ENCODE results near the gene MFAP2. TPM values are rescaled to one million over a fixed set of nuclear protein-coding genes. Genes with fewer than 3 reads are reported as not detected.
"Not testable (repeated sequence)": the region's sequence is repeated elsewhere in the genome, so short reads cannot be mapped to it uniquely, and the experiment has no call there.

MFAP2 gene
- total RNA-seq, 1 experiment from 2014 or later = 22.7 TPM

- Mint-ChIP-seq H3K9me3 (ENCODE audit: unreplicated experiment) (no peaks in the 10 kb centered on the region), H3K4me1 (ENCODE audit: low read depth, unreplicated experiment) (no peaks in the 10 kb centered on the region), H3K4me3 (ENCODE audit: unreplicated experiment) (no peak overlapping the region), H3K27ac (ENCODE audit: unreplicated experiment) (no peak overlapping the region), H3K27me3 (ENCODE audit: insufficient read depth, unreplicated experiment) (no peaks in the 10 kb centered on the region), H3K36me3 (ENCODE audit: insufficient read depth, unreplicated experiment) (no peaks in the 10 kb centered on the region)
- ChIA-PET CTCF (interaction anchor here (0.5 kb wide), 1 partner anchor 48 kb away, joined by 3 read pairs; no protein-coding TSS in a partner anchor), POLR2A (no interaction called here)
- TF ChIP-seq CTCF (IDR thresholded peaks at IDR 0.05; ENCODE audit: insufficient read depth in 1 of 2, low read depth in 1 of 2, low read length in 1 of 2, severe bottlenecking in 1 of 2, unreplicated experiment in 1 of 2) = no peak
- no peaks in the 10 kb centered on the region for H3K27me3 ChIP-seq (replicated peaks; ENCODE audit: control insufficient read depth, insufficient read depth, low read length)
- no TSS peak for BruUV-seq (replicated peaks)
- DNase-seq = no peak
- H3K9me3 ChIP-seq = no peaks in the 10 kb centered on the region
- H3K4me3 ChIP-seq (ENCODE audit: low read depth, low read length) = no peak overlapping the region
- H3K36me3 ChIP-seq (ENCODE audit: control insufficient read depth, insufficient read depth, low read length) = no peaks in the 10 kb centered on the region
- intact Hi-C loops (cut with micrococcal nuclease; ENCODE audit: unreplicated experiment) = loop anchor here (10.0 kb wide), 1 partner anchor 380 kb away; no protein-coding TSS in a partner anchor
- no peaks in the 10 kb centered on the region for H3K4me1 ChIP-seq
Measured at GRCh38 chr1:16955186-16955585, 25.2 kb downstream of the MFAP2 start.

GRCh38 chr1:16954579-16954978 is 25.8 kb downstream of the MFAP2 start:
- H3K4me1 Mint-ChIP-seq (ENCODE audit: low read depth, unreplicated experiment) = no peaks in the 10 kb centered on the region
- H3K4me1 ChIP-seq = no peaks in the 10 kb centered on the region
- H3K27me3 Mint-ChIP-seq (ENCODE audit: insufficient read depth, unreplicated experiment) = no peaks in the 10 kb centered on the region
- no peak for DNase-seq
- TF ChIP-seq CTCF (IDR thresholded peaks at IDR 0.05; ENCODE audit: insufficient read depth in 1 of 2, low read depth in 1 of 2, low read length in 1 of 2, severe bottlenecking in 1 of 2, unreplicated experiment in 1 of 2) = no peak
- POLR2A ChIA-PET = no interaction called here
- intact Hi-C loops (cut with micrococcal nuclease; ENCODE audit: unreplicated experiment) = loop anchor here (10.0 kb wide), 1 partner anchor 380 kb away; no protein-coding TSS in a partner anchor
- CTCF ChIA-PET = interaction anchor here (0.5 kb wide), 1 partner anchor 91 kb away, joined by 3 read pairs; no protein-coding TSS in a partner anchor
- no peaks in the 10 kb centered on the region for H3K36me3 ChIP-seq (ENCODE audit: control insufficient read depth, insufficient read depth, low read length)
- no peak overlapping the region for H3K4me3 ChIP-seq (ENCODE audit: low read depth, low read length)
- no peaks in the 10 kb centered on the region for H3K27me3 ChIP-seq (replicated peaks; ENCODE audit: control insufficient read depth, insufficient read depth, low read length)
- no peak overlapping the region for H3K4me3 Mint-ChIP-seq (ENCODE audit: unreplicated experiment)
- no peaks in the 10 kb centered on the region for H3K9me3 Mint-ChIP-seq (ENCODE audit: unreplicated experiment)
- H3K36me3 Mint-ChIP-seq (ENCODE audit: insufficient read depth, unreplicated experiment) = no peaks in the 10 kb centered on the region
- no TSS peak for BruUV-seq (replicated peaks)
- H3K27ac Mint-ChIP-seq (ENCODE audit: unreplicated experiment) = no peak overlapping the region
- H3K9me3 ChIP-seq = no peaks in the 10 kb centered on the region

GRCh38 chr1:16952376-16952775 is 28.0 kb downstream of the MFAP2 start:
- not testable (repeated sequence) for H3K27me3 Mint-ChIP-seq (ENCODE audit: insufficient read depth, unreplicated experiment); BruUV-seq (replicated peaks); H3K4me1 Mint-ChIP-seq (ENCODE audit: low read depth, unreplicated experiment); H3K4me3 Mint-ChIP-seq (ENCODE audit: unreplicated experiment); H3K9me3 ChIP-seq; H3K36me3 Mint-ChIP-seq (ENCODE audit: insufficient read depth, unreplicated experiment); DNase-seq; H3K36me3 ChIP-seq (ENCODE audit: control insufficient read depth, insufficient read depth, low read length); H3K4me3 ChIP-seq (ENCODE audit: low read depth, low read length); H3K4me1 ChIP-seq; H3K27me3 ChIP-seq (replicated peaks; ENCODE audit: control insufficient read depth, insufficient read depth, low read length); H3K9me3 Mint-ChIP-seq (ENCODE audit: unreplicated experiment); H3K27ac Mint-ChIP-seq (ENCODE audit: unreplicated experiment)
- intact Hi-C loops (cut with micrococcal nuclease; ENCODE audit: unreplicated experiment) = loop anchor here (10.0 kb wide), 1 partner anchor 382 kb away; no protein-coding TSS in a partner anchor
- CTCF ChIA-PET = interaction anchor here (0.6 to 1.5 kb wide), 6 partner anchors 8 to 94 kb away, joined by 3 to 26 read pairs (median 4); partner anchors contain the start of gene CROCC
- POLR2A ChIA-PET = interaction anchor here (1.0 kb wide), 1 partner anchor 8 kb away, joined by 3 read pairs; no protein-coding TSS in a partner anchor

- H3K9me3 ChIP-seq; H3K9me3 Mint-ChIP-seq (ENCODE audit: unreplicated experiment); POLR2A ChIA-PET; H3K4me3 Mint-ChIP-seq (ENCODE audit: unreplicated experiment); DNase-seq; H3K4me1 Mint-ChIP-seq (ENCODE audit: low read depth, unreplicated experiment); H3K27me3 ChIP-seq (replicated peaks; ENCODE audit: control insufficient read depth, insufficient read depth, low read length); BruUV-seq (replicated peaks); H3K36me3 Mint-ChIP-seq (ENCODE audit: insufficient read depth, unreplicated experiment); H3K4me1 ChIP-seq; intact Hi-C loops (cut with micrococcal nuclease; ENCODE audit: unreplicated experiment); H3K27ac Mint-ChIP-seq (ENCODE audit: unreplicated experiment); H3K27me3 Mint-ChIP-seq (ENCODE audit: insufficient read depth, unreplicated experiment); H3K4me3 ChIP-seq (ENCODE audit: low read depth, low read length); H3K36me3 ChIP-seq (ENCODE audit: control insufficient read depth, insufficient read depth, low read length): not testable (repeated sequence)
- CTCF ChIA-PET = interaction anchor here (1.4 kb wide), 1 partner anchor 11 kb away, joined by 3 read pairs; no protein-coding TSS in a partner anchor
Measured at GRCh38 chr1:16949026-16949425, 31.4 kb downstream of the MFAP2 start.

GRCh38 chr1:16948282-16948891 is 32.0 kb downstream of the MFAP2 start:
- H3K9me3 Mint-ChIP-seq (ENCODE audit: unreplicated experiment); H3K4me3 Mint-ChIP-seq (ENCODE audit: unreplicated experiment); H3K4me1 ChIP-seq; H3K27me3 Mint-ChIP-seq (ENCODE audit: insufficient read depth, unreplicated experiment); intact Hi-C loops (cut with micrococcal nuclease; ENCODE audit: unreplicated experiment); DNase-seq; H3K9me3 ChIP-seq; H3K27me3 ChIP-seq (replicated peaks; ENCODE audit: control insufficient read depth, insufficient read depth, low read length); H3K4me3 ChIP-seq (ENCODE audit: low read depth, low read length); H3K4me1 Mint-ChIP-seq (ENCODE audit: low read depth, unreplicated experiment); H3K27ac Mint-ChIP-seq (ENCODE audit: unreplicated experiment); BruUV-seq (replicated peaks); POLR2A ChIA-PET; H3K36me3 ChIP-seq (ENCODE audit: control insufficient read depth, insufficient read depth, low read length); H3K36me3 Mint-ChIP-seq (ENCODE audit: insufficient read depth, unreplicated experiment): not testable (repeated sequence)
- CTCF ChIA-PET = interaction anchor here (1.2 to 1.4 kb wide), 2 partner anchors 12 to 327 kb away, joined by 3 to 14 read pairs; no protein-coding TSS in a partner anchor
